ENCODE results near the gene HDAC10.
A peak's percentile ranks its signal among the peaks of the same experiment; 100 is the strongest.

Gene HDAC10

GRCh38 chr22:50251477-50252081 is 514 bp upstream of the HDAC10 start:
- Histone ChIP-seq H3K9ac (ENCODE audit: low read length) (peak overlapping the region; percentile 94), H3K36me3 (ENCODE audit: control insufficient read depth, insufficient read depth, low read length, severe bottlenecking) (peaks cover 10% of the 10 kb centered on the region), H3K4me3 (ENCODE audit: low read length) (peak overlapping the region; percentile 89), H3K9me3 (ENCODE audit: control insufficient read depth, low read length) (no peaks in the 10 kb centered on the region), H3K27me3 (replicated peaks; ENCODE audit: control insufficient read depth, insufficient read depth, low read length) (no peaks in the 10 kb centered on the region), H3K4me1 (ENCODE audit: control insufficient read depth, insufficient read depth, low read length) (peaks cover 13% of the 10 kb centered on the region)
- DNase-seq (ENCODE audit: low read depth), result no peak

DNA sequence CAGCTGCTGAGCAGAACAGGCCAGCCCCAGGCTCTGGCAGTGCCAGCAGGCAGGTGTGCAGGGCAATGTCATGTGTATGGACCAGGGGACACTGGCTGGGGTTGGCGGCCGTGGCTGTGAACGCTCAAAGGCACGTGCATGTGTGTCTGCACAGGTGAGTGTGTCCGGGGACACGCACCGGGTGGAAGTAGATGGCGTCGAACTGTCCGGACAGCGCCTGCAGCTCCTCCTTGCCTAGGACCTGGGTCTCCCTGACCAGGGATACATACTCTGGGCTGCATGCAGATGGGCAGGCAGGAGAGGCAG is 863 bp downstream of the HDAC10 start:
- Histone ChIP-seq H3K9ac (ENCODE audit: low read length) (peak overlapping the region; percentile 94), H3K4me1 (ENCODE audit: control insufficient read depth, insufficient read depth, low read length) (peaks cover 21% of the 10 kb centered on the region), H3K27me3 (replicated peaks; ENCODE audit: control insufficient read depth, insufficient read depth, low read length) (no peaks in the 10 kb centered on the region), H3K9me3 (ENCODE audit: control insufficient read depth, low read length) (no peaks in the 10 kb centered on the region), H3K36me3 (ENCODE audit: control insufficient read depth, insufficient read depth, low read length, severe bottlenecking) (peaks cover 17% of the 10 kb centered on the region), H3K4me3 (ENCODE audit: low read length) (peak overlapping the region; percentile 89)
- no peak for DNase-seq (ENCODE audit: low read depth)

GRCh38 chr22:50249341-50250248 is 1.5 kb downstream of the HDAC10 start:
- Histone ChIP-seq H3K9ac (ENCODE audit: low read length) (peak overlapping the region; percentile 94), H3K9me3 (ENCODE audit: control insufficient read depth, low read length) (no peaks in the 10 kb centered on the region), H3K36me3 (ENCODE audit: control insufficient read depth, insufficient read depth, low read length, severe bottlenecking) (peaks cover 17% of the 10 kb centered on the region), H3K27me3 (replicated peaks; ENCODE audit: control insufficient read depth, insufficient read depth, low read length) (no peaks in the 10 kb centered on the region), H3K4me3 (ENCODE audit: low read length) (peak overlapping the region; percentile 89), H3K4me1 (ENCODE audit: control insufficient read depth, insufficient read depth, low read length) (peaks cover 21% of the 10 kb centered on the region)
- no peak for DNase-seq (ENCODE audit: low read depth)

DNA sequence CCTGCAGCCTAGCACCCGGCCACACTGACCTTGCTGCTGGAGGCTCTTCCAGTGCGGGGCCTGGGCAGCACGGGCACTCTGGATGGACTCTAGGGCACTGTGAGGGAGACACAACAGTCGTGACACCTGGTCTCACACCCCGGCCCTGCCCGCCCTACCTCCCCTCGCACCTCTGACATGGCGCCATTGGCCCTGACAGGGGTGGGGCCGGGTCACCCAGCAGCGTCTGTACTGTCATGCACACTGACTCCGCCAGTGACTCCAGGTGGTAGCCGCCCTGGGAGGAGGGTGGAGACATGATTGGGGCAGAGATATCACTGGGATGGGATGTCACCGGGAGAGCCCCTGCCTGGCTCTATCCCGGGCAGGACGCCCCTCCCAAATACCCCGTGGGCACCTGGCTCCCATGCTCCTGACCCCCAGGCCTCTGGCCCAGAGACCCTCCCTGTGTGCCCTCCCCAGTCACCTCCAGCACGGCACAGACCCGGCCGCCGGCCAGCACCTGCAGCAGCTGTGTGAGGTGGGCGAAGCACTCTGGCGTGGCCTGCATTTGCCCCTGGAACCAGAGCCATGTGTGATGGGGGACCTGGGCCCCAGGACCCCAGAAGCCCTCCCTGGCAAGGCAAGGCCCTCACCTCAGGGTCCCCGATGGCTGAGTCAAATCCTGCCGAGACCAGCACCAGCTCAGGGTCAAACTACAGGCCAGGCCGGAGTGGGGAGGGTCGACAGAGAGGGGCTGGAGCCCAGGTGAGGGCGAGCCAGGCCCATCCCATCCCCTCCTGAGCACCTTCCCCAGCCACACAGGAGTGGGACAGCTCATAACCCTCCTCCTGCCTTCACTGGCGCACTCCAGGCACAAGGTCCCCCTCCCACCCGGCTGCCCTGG is 2.6 kb downstream of the HDAC10 start:
- H3K36me3 ChIP-seq (ENCODE audit: control insufficient read depth, insufficient read depth, low read length, severe bottlenecking), result peaks cover 17% of the 10 kb centered on the region
- H3K27me3 ChIP-seq (replicated peaks; ENCODE audit: control insufficient read depth, insufficient read depth, low read length), result no peaks in the 10 kb centered on the region
- H3K9me3 ChIP-seq (ENCODE audit: control insufficient read depth, low read length), result no peaks in the 10 kb centered on the region
- H3K4me1 ChIP-seq (ENCODE audit: control insufficient read depth, insufficient read depth, low read length), result peaks cover 21% of the 10 kb centered on the region
- DNase-seq (ENCODE audit: low read depth), result no peak
- no peak overlapping the region for H3K4me3 ChIP-seq (ENCODE audit: low read length)
- no peak overlapping the region for H3K9ac ChIP-seq (ENCODE audit: low read length)

GRCh38 chr22:50247748-50248147 is 3.3 kb downstream of the HDAC10 start:
- peaks cover 17% of the 10 kb centered on the region for H3K36me3 ChIP-seq (ENCODE audit: control insufficient read depth, insufficient read depth, low read length, severe bottlenecking)
- peak; percentile 31 for DNase-seq (ENCODE audit: low read depth)
- no peak overlapping the region for H3K4me3 ChIP-seq (ENCODE audit: low read length)
- no peak overlapping the region for H3K9ac ChIP-seq (ENCODE audit: low read length)
- H3K4me1 ChIP-seq (ENCODE audit: control insufficient read depth, insufficient read depth, low read length), result peaks cover 22% of the 10 kb centered on the region
- H3K27me3 ChIP-seq (replicated peaks; ENCODE audit: control insufficient read depth, insufficient read depth, low read length), result no peaks in the 10 kb centered on the region
- H3K9me3 ChIP-seq (ENCODE audit: control insufficient read depth, low read length), result no peaks in the 10 kb centered on the region

DNA sequence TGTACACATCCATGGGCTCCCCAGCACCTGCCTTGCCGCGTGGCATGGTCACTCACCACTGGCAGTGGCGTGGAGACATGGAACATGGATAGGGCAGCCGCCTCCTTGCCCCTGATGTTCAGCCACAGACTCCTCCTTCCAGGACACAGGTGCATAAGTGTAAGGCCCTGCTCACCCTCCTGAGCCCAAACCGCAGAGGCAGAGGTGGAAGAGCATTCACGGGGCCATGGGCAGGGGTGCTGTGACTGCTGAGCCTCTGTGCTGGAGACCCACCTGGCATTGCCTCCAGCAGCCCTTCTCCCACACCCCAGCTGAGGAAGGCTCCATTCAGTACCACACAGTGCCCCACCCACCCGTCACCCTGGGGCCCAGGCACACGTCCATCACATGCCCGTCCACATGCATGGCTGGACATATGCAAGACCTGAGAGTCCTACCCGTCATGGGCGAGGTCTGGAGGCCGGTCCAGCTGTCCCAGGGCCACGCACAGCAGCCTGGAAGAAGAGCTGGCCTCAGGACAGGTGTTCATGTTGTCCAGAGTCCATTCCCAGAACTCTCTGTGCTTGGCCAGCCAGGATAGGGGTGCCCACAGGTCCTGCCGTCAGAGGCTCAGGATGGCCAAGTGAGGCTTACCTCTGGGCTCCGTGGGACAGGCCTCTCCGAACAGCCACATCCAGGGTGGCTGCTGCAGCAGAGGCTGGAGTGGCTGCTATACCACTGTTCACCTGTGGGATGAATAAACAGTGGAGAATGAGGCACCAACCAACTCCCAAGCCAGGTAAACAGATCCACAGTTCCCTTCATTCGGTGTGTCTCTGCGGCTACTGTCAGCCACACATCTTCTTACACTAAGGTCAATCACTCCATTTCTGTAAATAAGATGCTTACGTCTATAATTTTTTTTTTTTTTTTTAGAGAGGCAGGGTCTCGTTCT is 4.6 kb downstream of the HDAC10 start:
- Histone ChIP-seq H3K4me3 (ENCODE audit: low read length) (peak overlapping the region; percentile 85), H3K36me3 (ENCODE audit: control insufficient read depth, insufficient read depth, low read length, severe bottlenecking) (peaks cover 17% of the 10 kb centered on the region), H3K9me3 (ENCODE audit: control insufficient read depth, low read length) (no peaks in the 10 kb centered on the region), H3K4me1 (ENCODE audit: control insufficient read depth, insufficient read depth, low read length) (peaks cover 31% of the 10 kb centered on the region), H3K27me3 (replicated peaks; ENCODE audit: control insufficient read depth, insufficient read depth, low read length) (no peaks in the 10 kb centered on the region), H3K9ac (ENCODE audit: low read length) (peak overlapping the region; percentile 99)
- no peak for DNase-seq (ENCODE audit: low read depth)

- Histone ChIP-seq H3K27me3 (replicated peaks; ENCODE audit: control insufficient read depth, insufficient read depth, low read length) (no peaks in the 10 kb centered on the region), H3K9ac (ENCODE audit: low read length) (peak overlapping the region; percentile 99), H3K4me3 (ENCODE audit: low read length) (peak overlapping the region; percentile 85), H3K9me3 (ENCODE audit: control insufficient read depth, low read length) (no peaks in the 10 kb centered on the region), H3K36me3 (ENCODE audit: control insufficient read depth, insufficient read depth, low read length, severe bottlenecking) (peaks cover 17% of the 10 kb centered on the region), H3K4me1 (ENCODE audit: control insufficient read depth, insufficient read depth, low read length) (peaks cover 34% of the 10 kb centered on the region)
- no peak for DNase-seq (ENCODE audit: low read depth)
Measured at GRCh38 chr22:50245214-50246072, 5.6 kb downstream of the HDAC10 start.

DNA sequence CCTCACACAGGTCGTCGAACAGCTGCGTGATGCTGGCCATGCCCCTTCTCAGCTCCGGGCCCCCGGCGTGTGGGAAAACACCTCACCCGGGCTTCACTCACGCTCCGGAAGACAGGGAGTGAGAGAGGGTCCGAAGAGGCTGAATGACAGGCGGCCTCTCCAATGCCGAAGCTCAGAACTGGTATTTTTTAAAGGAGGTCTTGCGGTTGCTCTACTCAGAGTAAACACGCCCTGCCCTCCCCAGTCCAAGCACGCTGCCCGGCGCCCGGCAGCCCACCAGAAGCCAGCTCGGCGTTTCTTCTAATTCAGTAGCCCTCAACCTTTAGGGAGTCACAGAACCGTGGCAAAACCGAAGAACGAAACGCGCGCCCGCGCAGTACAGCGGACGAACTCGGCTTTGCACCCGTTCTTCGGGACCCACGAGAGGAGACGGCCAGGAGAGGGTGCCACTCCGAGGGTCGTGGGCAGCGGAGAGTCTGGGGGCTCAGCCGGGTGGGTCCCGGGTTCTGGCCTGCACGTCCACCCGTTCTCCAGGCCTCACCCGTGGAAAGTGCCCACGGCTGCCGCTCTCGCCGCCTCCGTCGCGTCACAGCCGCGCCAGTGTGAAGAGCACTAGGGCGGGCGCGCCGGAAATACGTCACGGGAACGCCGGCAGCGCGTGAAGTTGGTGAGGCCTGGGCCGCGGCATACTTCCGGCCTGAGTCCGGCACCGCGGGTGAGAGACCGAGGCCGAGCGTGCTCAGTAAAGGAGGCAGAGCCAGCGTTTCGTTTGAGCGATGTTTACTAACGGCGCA is 6.4 kb downstream of the HDAC10 start, which contains the start of gene TUBGCP6:
TUBGCP6 (minus strand) TSS at position 604 of the 794 bp plus-strand sequence; CDS start at position 40, 564 bp downstream.
- H3K27me3 ChIP-seq (replicated peaks; ENCODE audit: control insufficient read depth, insufficient read depth, low read length), result no peaks in the 10 kb centered on the region
- H3K4me1 ChIP-seq (ENCODE audit: control insufficient read depth, insufficient read depth, low read length), result peaks cover 25% of the 10 kb centered on the region
- no peaks in the 10 kb centered on the region for H3K9me3 ChIP-seq (ENCODE audit: control insufficient read depth, low read length)
- DNase-seq (ENCODE audit: low read depth), result peak; percentile 99
- H3K9ac ChIP-seq (ENCODE audit: low read length), result peak within 1 kb of the TSS; percentile 99
- peak within 1 kb of the TSS; percentile 85 for H3K4me3 ChIP-seq (ENCODE audit: low read length)
- peaks cover 22% of the 10 kb centered on the region for H3K36me3 ChIP-seq (ENCODE audit: control insufficient read depth, insufficient read depth, low read length, severe bottlenecking)

DNA sequence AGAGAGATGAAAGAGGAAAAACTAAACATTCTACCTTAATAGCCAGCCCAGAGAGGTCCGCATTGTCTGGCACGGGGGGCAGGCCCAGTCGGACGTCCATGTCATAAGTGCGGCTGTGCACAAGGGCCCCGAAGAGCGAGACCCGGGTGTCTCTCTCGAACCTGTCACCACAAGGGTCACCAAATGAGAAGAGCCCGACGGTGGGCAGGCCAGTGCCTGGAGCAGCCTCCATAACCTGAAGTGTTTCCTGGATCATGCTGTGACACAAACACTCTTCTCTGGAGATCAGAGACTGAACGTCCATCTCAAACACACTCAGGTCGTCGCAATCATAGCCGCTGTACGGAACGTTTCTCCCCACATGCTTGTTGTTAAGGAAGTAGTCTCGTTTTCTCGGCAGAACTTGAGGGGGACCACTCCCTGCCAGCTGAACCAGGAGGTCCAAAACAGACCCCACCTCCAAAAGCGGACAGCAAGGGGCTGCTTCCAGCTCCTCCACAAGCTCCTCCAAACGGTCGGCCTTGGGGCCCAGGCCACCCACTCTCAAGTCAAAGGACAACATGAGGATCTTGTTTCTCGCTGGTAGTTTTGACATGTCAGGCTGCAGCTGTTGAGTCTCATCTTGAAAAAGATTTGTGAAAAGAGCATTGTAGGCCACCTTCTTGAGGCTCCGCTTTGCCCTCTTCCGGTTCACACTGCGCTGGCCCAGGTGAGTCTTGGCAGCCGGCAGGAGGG is 7.2 kb downstream of the HDAC10 start:
- DNase-seq (ENCODE audit: low read depth), result peak; percentile 20
- Histone ChIP-seq H3K9ac (ENCODE audit: low read length) (peak overlapping the region; percentile 99), H3K36me3 (ENCODE audit: control insufficient read depth, insufficient read depth, low read length, severe bottlenecking) (peaks cover 24% of the 10 kb centered on the region), H3K27me3 (replicated peaks; ENCODE audit: control insufficient read depth, insufficient read depth, low read length) (no peaks in the 10 kb centered on the region), H3K4me3 (ENCODE audit: low read length) (peak overlapping the region; percentile 85), H3K4me1 (ENCODE audit: control insufficient read depth, insufficient read depth, low read length) (peaks cover 25% of the 10 kb centered on the region), H3K9me3 (ENCODE audit: control insufficient read depth, low read length) (no peaks in the 10 kb centered on the region)

Data from adipocyte (in vitro differentiated cells).